ENCODE measurements around the gene ATG7.

ATG7 gene, protein sequence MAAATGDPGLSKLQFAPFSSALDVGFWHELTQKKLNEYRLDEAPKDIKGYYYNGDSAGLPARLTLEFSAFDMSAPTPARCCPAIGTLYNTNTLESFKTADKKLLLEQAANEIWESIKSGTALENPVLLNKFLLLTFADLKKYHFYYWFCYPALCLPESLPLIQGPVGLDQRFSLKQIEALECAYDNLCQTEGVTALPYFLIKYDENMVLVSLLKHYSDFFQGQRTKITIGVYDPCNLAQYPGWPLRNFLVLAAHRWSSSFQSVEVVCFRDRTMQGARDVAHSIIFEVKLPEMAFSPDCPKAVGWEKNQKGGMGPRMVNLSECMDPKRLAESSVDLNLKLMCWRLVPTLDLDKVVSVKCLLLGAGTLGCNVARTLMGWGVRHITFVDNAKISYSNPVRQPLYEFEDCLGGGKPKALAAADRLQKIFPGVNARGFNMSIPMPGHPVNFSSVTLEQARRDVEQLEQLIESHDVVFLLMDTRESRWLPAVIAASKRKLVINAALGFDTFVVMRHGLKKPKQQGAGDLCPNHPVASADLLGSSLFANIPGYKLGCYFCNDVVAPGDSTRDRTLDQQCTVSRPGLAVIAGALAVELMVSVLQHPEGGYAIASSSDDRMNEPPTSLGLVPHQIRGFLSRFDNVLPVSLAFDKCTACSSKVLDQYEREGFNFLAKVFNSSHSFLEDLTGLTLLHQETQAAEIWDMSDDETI

GRCh38 chr3:11271986-11272904 lies at the start of gene ATG7:
ATG7 (plus strand) TSS chr3:11272397; CDS start chr3:11298696, 26,299 bp downstream.
- DNase-seq (ENCODE audit: low read depth in 2 of 2): peak; percentile 91 to 92

DNA sequence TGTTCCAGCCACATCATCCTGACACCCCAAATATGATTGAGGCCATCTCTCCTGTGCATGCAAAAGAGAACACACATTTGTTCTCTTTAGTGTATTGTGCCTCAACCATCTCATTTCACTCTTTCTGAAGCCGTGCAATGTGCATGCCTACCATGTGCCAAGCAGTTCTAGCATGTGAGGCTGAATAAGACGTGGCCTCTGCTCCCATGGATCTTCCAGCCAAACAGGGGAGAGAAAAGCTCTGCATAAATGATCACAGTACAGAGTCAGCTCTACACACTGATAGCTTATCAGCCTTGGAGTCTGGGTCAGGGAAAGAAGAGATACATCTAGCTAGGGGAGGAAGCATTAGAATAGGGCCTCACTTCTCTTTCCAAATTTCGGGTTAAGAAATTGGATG lies 48.2 kb upstream of the ATG7 start:
- DNase-seq (ENCODE audit: low read depth in 2 of 2): no peak

GRCh38 chr3:11224870-11225229 lies 47.3 kb upstream of the ATG7 start:
- no peak for DNase-seq (ENCODE audit: low read depth in 2 of 2)

GRCh38 chr3:11226042-11226370 lies 46.2 kb upstream of the ATG7 start:
- DNase-seq (ENCODE audit: low read depth in 2 of 2): no peak

GRCh38 chr3:11228041-11228440 lies 44.2 kb upstream of the ATG7 start:
- no peak for DNase-seq (ENCODE audit: low read depth in 2 of 2)

- no peak for DNase-seq (ENCODE audit: low read depth in 2 of 2)
Measured at GRCh38 chr3:11230125-11230524, 42.1 kb upstream of the ATG7 start.

DNA sequence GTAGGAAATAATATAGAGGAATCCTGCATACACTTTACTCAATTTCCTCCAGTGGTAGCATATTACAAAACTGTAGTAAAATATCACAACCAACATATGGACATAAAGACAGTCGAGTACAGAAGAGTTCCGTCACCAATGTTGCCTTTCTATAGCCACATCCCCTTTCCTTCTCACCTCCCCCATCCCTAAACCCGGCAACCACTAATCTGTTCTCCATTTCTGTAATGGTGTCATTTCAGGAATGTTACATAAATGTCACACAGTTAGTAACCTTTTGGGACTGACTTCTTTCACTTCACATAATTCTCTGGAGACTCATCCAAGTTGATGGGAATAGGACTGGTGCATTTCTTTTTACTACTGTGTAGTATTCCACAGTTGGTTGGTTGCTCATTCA lies 41.4 kb upstream of the ATG7 start:
- DNase-seq (ENCODE audit: low read depth in 2 of 2): no peak

DNA sequence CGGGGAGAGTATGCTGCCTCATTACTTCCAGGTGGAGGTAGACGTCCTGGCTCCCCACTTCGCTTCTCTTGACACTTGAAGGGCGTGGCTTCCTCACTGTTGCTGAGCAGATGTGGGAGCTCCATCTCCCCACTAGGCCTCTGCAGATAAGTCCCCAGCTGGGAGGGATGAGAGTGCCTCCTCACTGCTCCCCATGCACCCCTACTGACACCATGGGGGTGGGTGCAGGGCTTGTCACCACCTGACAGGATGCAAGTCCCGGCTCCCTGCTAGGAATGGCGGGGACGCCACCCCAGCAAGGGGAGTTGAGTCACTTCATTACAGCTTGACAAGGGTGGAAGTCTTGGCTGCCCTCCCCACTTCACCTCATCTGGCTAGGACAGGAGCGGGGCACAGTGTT lies 36.8 kb upstream of the ATG7 start:
- DNase-seq (ENCODE audit: low read depth in 2 of 2): no peak

DNA sequence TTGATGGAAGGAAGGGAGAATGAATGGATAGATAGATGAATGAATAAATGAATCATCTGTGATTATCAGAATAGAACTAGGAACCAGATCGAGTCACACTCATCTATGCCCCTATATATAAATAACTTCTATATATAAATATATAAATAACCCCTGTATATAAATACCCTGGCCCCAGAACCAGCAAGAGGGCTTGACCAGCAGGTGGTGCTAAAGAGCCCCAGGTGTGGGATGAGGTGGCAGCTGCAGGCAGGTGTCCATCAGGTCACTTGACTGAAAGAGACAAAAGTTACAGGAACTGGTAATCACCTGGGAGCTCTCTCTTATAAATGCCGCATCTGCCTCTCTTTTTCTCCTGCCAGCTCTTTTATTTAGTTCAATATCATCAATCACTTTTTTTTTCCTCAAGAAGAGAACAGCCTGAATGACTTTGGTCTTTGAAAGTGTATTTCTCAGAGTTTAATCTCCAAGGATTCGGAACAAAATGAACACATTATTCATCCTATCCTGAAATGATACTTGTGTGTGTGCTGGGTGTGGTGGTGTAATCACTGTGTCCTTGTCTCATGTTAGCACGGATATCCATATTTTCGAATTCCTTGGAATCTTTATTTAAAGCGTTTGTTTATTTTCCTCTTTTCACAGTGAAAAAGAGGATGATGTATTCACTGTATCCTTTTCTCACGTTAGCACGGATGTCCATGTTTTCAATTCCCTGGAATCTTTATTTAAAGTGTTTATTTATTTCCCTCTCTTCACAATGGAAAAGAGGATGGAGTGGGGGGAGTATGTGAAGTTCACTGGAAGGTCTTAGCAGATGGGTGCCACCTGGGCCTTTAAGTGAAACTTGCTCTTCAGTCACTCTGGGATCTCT lies 35.4 kb upstream of the ATG7 start:
- DNase-seq (ENCODE audit: low read depth in 2 of 2): peak; percentile 18 to 29

GRCh38 chr3:11238060-11238459 lies 34.1 kb upstream of the ATG7 start:
- DNase-seq (ENCODE audit: low read depth in 2 of 2): peak; percentile 78 to 82

GRCh38 chr3:11238880-11239279 lies 33.3 kb upstream of the ATG7 start:
- DNase-seq (ENCODE audit: low read depth in 2 of 2): peak; percentile 88 to 93

DNA sequence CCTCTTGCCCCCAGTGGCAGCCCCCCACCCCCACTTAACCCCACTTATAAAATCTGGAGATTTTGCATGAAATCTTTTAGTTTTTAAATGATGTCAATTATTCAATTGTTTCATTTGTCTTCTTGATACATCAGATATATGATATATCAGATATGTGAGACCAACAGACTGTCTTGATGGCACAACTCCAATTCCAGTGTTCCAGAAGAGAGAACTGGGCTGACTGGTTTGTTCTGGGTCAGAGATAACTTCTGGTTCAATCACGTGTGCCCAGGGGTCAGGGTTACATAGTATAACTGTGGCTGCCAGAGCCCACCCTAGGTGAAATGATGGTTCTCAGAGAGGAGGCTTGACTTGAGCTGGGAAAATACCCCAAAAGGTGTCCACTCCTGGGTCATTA lies 32.4 kb upstream of the ATG7 start:
- no peak for DNase-seq (ENCODE audit: low read depth in 2 of 2)

- no peak for DNase-seq (ENCODE audit: low read depth in 2 of 2)
Measured at GRCh38 chr3:11240496-11240895, 31.7 kb upstream of the ATG7 start.

DNA sequence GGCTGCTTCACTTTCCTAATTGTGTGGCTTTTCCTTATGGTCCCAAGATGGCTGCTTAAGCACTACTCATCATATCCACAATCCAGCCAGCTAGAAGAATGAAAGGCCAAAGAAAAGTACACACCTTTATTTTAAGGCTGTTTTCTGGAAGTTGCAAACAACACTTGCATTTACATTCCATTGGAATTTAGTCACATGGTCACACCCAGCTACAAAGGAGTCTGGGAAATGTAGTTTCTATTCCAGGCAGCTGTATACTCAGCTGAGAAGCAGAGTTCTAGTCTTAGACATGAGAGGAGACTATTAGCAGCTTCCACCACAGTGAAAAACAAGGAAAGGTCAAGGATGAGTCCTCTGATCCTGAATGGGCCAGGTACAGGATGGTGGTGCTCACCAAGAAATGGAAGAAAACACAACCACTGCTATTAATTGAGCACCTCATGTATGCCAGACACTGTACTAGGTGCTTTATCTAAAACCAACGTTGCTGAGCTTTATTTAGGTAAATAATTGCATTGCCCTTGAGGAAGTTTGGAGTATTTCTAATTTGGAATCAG lies 28.0 kb upstream of the ATG7 start:
- DNase-seq (ENCODE audit: low read depth in 2 of 2): no peak

DNA sequence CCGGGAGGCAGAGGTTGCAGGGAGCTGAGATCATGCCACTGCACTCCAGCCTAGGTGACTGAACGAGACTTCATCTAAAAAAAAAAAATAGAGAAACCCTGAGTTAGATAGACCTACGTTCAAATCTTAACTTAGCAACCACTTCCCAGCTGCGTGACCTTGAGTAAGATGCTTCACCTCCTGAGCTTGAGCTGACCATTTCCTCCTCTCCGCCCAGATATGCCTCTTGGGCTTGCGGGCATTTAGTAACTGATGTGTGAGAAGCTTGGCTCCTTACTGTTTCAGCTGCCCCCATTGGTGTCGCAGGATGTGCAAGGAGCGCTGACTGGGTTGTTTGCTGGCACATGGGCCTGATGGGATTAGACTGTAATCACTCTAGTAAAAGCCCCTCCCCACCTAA lies 26.9 kb upstream of the ATG7 start:
- DNase-seq (ENCODE audit: low read depth in 2 of 2): no peak

GRCh38 chr3:11245827-11246662 lies 26.2 kb upstream of the ATG7 start:
- DNase-seq (ENCODE audit: low read depth in 2 of 2): no peak

DNA sequence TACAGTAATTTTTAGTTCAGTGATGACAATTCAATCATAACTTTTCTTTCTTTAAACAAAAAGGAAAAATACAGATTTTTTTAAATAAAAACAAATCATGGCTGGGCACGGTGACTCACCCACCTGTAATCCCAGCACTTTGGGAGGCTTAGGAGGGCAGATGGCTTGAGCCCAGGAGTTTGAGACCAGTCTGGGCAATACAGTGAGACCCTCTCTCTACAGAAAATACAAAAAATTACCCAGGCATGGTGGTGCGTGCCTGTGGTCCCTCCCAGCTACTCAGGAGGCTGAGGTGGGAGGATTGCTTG lies 25.6 kb upstream of the ATG7 start:
- DNase-seq (ENCODE audit: low read depth in 2 of 2): no peak

DNA sequence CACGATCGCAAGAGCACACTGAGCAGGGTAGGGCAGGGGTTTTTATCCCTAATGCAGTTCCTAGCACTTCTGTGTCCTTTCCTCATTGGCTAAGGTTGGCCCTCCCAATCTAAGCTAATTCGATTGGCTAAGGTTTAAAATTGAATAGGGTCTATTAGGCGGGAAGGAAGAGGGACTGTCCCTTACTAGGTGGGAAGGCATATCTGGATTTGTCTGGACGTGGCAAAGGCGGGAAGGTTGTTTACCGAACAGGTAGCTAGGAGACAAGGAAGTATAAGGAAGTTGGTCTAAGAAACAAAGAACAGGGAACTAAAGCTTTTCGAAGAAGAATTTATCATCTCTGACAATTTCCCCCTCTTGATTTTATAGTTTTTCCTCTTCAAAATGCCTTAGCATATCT lies 24.8 kb upstream of the ATG7 start:
- DNase-seq (ENCODE audit: low read depth in 2 of 2): no peak

- DNase-seq (ENCODE audit: low read depth in 2 of 2): no peak
Measured at GRCh38 chr3:11248596-11248995, 23.6 kb upstream of the ATG7 start.

Data from fibroblast of skin of left biceps (primary cell).